K562 (cell line): Measurements from ENCODE around the gene PITPNM1. TPM values are rescaled to one million over a fixed set of nuclear protein-coding genes. Genes with fewer than 3 reads are reported as not detected.

ENCODE experiments used
- BCOR ChIP-seq: fragments of 450-650 bp; IDR thresholded peaks from 2 replicates; pipeline ENCODE4 v1.6.1; 2016
- ELF2 ChIP-seq: fragments of 250-450 bp; sonication (Bioruptor Pico); IDR thresholded peaks from 2 replicates; pipeline ENCODE4 v1.5.0; 2021; ENCODE audit warnings: mild to moderate bottlenecking
- EP300 ChIP-seq: IDR thresholded peaks from 2 replicates; pipeline ENCODE4 v1.6.1; 2012; ENCODE audit warnings: low read length, improper control_type of control experiment
- GATAD2B ChIP-seq: fragments of 450-650 bp; IDR thresholded peaks from 2 replicates; pipeline ENCODE4 v1.6.1; 2017; ENCODE audit warnings: mild to moderate bottlenecking, borderline replicate concordance
- MTA1 ChIP-seq: fragments of 450-650 bp; IDR thresholded peaks from 2 replicates; pipeline ENCODE4 v1.6.1; 2017; ENCODE audit warnings: borderline replicate concordance
- NRF1 ChIP-seq, 2 experiments: fragments of 450-650 bp; IDR thresholded peaks in 1 of 2; conservative IDR thresholded peaks in 1 of 2; 2 replicates each; pipeline ENCODE4 v1.6.1; 2014; ENCODE audit warnings: mild to moderate bottlenecking in 2 of 2
- PHF20 ChIP-seq: fragments of 450-650 bp; IDR thresholded peaks from 2 replicates; pipeline ENCODE4 v1.6.1; 2018; ENCODE audit not compliant: partially characterized antibody
- POLR2B ChIP-seq: fragments of 450-650 bp; IDR thresholded peaks from 2 replicates; pipeline ENCODE4 v1.6.1; 2018; ENCODE audit warnings: low read depth; ENCODE audit not compliant: partially characterized antibody
- ZEB2 ChIP-seq: fragments of 450-650 bp; IDR thresholded peaks from 2 replicates; pipeline ENCODE4 v1.6.1; 2016
- ZNF431 ChIP-seq: sonication (generic); formaldehyde crosslinking; IDR thresholded peaks from 2 replicates; pipeline ENCODE4 v1.8.0; 2022; ENCODE audit warnings: mild to moderate bottlenecking, missing genetic modification reagents
- polyA plus RNA-seq, 8 experiments: library from polyadenylated mRNA; depleted of rRNA in 4 of 8; stranded (reverse) in 5 of 8; unstranded in 3 of 8; fragments of >200 nt; fragmentation: Nextera tagmentation in 2 of 8; fragmentation: Illumina TruSeq in 1 of 8; extraction: Ambion mirVana in 2 of 8; extraction: Trizol in 1 of 8; gene quantifications; 2 replicates each; pipeline versions ENCODE4 v1.2.1 to v1.2.3, GENCODE V29; 2011 to 2014; ENCODE audit warnings: inconsistent platforms in 1 of 8, missing spikeins in 1 of 8
- total RNA-seq, 7 experiments: library from RNA; depleted of rRNA in 6 of 7; stranded (reverse); fragments of >200 nt in 6 of 7; fragmentation: Illumina TruSeq in 2 of 7; extraction: Trizol in 2 of 7; gene quantifications; 2 replicates each; pipeline versions ENCODE4 v1.2.1 to v1.2.3, GENCODE V29; 2011 to 2021; ENCODE audit warnings: low replicate concordance in 1 of 7
- TF ChIP-seq, protein P1 (sequence below), 2 experiments: fragments of 450-650 bp; formaldehyde crosslinking in 1 of 2; IDR thresholded peaks; 2 replicates each; pipeline versions ENCODE4 v1.4.0 to v1.6.1; 2014 to 2020; ENCODE audit warnings: mild to moderate bottlenecking in 2 of 2, borderline replicate concordance in 1 of 2, low read depth in 1 of 2
- TF ChIP-seq, protein P2 (sequence below), 2 experiments: fragments of 450-650 bp; conservative IDR thresholded peaks; 2 replicates each; pipeline ENCODE4 v1.6.1; 2017; ENCODE audit warnings: mild to moderate bottlenecking in 2 of 2, moderate library complexity in 2 of 2
- TF ChIP-seq, protein P3 (sequence below): fragments of 250-450 bp; sonication (Bioruptor Pico); IDR thresholded peaks from 2 replicates; pipeline ENCODE4 v1.5.0; 2021; ENCODE audit warnings: mild to moderate bottlenecking, moderate library complexity

Gene PITPNM1
- total and polyA plus RNA-seq, 9 of the 15 experiments (the other 6 are each of a cell fraction or from before 2014, with no cell fraction given), result 0.11 to 53.7 (median 16.0) TPM

DNA sequence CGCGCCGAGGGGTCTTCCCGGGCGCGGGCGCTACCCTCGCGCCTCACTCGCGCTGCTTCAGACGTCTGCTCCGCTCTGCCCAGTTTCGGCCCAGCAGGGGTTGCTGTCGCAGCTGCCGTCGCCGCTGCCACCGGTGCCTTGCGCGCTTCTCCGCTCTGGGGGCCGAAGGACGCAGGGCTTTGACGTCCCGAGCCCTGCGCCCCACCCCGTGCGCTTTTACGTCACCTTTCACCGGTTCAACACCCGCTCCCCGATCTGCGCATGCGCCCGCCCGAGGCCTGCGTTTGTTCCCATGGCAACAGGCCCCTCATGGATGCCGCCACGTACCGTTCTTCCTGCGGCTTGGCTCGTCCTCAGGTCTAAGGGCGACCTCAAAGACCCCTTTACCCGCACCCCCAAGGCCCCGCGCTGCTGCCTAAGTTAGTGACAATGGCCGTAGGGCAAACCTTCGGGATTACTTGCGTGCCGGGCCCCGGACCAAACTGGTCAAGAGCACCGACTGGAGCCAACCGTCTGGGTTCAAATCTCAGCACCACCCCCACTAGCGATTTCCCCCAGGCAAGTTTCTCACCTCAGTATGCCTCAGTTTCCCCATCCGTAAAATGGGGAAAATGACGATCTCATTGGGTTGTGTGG lies 3.4 kb upstream of the PITPNM1 start (continued):
- TF ChIP-seq, protein P1, sequence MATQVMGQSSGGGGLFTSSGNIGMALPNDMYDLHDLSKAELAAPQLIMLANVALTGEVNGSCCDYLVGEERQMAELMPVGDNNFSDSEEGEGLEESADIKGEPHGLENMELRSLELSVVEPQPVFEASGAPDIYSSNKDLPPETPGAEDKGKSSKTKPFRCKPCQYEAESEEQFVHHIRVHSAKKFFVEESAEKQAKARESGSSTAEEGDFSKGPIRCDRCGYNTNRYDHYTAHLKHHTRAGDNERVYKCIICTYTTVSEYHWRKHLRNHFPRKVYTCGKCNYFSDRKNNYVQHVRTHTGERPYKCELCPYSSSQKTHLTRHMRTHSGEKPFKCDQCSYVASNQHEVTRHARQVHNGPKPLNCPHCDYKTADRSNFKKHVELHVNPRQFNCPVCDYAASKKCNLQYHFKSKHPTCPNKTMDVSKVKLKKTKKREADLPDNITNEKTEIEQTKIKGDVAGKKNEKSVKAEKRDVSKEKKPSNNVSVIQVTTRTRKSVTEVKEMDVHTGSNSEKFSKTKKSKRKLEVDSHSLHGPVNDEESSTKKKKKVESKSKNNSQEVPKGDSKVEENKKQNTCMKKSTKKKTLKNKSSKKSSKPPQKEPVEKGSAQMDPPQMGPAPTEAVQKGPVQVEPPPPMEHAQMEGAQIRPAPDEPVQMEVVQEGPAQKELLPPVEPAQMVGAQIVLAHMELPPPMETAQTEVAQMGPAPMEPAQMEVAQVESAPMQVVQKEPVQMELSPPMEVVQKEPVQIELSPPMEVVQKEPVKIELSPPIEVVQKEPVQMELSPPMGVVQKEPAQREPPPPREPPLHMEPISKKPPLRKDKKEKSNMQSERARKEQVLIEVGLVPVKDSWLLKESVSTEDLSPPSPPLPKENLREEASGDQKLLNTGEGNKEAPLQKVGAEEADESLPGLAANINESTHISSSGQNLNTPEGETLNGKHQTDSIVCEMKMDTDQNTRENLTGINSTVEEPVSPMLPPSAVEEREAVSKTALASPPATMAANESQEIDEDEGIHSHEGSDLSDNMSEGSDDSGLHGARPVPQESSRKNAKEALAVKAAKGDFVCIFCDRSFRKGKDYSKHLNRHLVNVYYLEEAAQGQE (IDR thresholded peaks at IDR 0.05; ENCODE audit: borderline replicate concordance), result no peak
- TF ChIP-seq, protein P1 (CRISPR knock-in tag; IDR thresholded peaks at IDR 0.05; ENCODE audit: low read depth), result peak; percentile 63; the same call in 1 of the 2 replicates
- TF ChIP-seq MTA1 (peak; percentile 98), ELF2 (CRISPR knock-in tag) (no peak), PHF20 (peak; percentile 91), GATAD2B (no peak), ZEB2 (no peak), ZNF431 (CRISPR knock-in tag) (no peak), NRF1 (conservative IDR thresholded peaks at IDR 0.05 in 1 of 2, IDR thresholded peaks at IDR 0.05 in 1 of 2) (peak; percentile 98), BCOR (peak; percentile 42), EP300 (0 out of 2 replicates have a peak, but pooled peaks have one; percentile 3), POLR2B (peak; percentile 65)
- TF ChIP-seq, protein P2, sequence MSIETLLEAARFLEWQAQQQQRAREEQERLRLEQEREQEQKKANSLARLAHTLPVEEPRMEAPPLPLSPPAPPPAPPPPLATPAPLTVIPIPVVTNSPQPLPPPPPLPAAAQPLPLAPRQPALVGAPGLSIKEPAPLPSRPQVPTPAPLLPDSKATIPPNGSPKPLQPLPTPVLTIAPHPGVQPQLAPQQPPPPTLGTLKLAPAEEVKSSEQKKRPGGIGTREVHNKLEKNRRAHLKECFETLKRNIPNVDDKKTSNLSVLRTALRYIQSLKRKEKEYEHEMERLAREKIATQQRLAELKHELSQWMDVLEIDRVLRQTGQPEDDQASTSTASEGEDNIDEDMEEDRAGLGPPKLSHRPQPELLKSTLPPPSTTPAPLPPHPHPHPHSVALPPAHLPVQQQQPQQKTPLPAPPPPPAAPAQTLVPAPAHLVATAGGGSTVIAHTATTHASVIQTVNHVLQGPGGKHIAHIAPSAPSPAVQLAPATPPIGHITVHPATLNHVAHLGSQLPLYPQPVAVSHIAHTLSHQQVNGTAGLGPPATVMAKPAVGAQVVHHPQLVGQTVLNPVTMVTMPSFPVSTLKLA (conservative IDR thresholded peaks at IDR 0.05), result peak; percentile 79 to 94
- TF ChIP-seq, protein P3, sequence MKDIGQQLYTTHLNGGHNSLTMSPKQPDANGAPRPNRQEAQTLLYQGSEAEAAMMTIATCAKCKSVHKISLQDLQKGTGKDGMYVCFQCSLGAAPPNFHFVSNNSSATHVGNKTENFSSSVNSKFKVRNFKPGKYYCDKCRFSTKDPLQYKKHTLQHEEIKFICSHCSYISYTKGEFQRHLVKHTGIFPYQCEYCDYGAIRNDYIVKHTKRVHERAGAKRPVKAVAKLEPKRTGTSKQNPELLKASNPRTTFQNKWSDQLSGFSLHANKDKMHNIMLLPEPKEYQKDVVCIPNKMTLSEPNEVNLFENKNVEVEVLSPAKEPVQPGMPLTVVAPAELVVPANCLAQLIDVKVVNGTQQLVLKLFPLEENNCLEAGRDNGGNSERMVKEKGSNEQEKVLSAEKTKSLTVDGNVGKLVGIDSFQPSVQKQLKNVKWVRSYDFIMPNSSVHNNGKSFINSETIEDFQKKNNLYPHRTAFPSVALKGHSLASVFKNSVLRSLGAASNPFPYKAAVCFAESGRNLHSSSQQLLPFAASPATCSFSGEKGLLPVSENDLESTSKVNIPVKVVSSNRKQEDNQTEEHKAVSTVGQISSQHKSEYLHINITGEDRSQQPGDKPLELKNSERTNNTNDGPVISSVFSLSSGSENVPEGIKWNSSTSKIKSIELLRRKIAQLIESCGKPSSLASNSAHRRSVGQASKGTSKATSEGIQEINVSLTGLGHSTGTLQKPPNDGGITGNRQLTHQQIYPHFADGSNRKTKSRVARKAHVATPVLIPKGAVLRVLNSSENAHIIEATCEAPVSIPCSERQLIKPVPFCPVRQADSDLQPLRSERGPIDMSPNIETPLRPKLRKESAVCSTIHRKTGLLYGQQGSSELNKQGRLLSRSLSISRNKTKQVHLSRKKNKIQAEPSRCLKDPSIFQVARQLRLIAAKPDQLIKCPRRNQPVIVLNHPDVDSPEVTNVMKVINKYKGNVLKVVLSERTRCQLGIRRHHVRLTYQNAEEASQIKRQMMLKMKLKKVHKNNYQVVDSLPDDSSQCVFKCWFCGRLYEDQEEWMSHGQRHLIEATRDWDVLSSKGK, result no peak
